Mucosa of stomach (tissue), 1 donor: ENCODE measurements around the gene KDM4B.

Source experiments
- H3K27me3 ChIP-seq: one replicate; pipeline ENCODE4 v1.7.0; 2013; ENCODE audit warnings: mild to moderate bottlenecking, low read length; ENCODE audit not compliant: control insufficient read depth, insufficient read depth
- H3K36me3 ChIP-seq: one replicate; pipeline ENCODE4 v1.7.0; 2013; ENCODE audit warnings: low read length; ENCODE audit not compliant: control insufficient read depth, insufficient read depth
- H3K4me1 ChIP-seq: one replicate; pipeline ENCODE4 v1.7.0; 2013; ENCODE audit warnings: mild to moderate bottlenecking, low read length; ENCODE audit not compliant: control insufficient read depth, insufficient read depth
- H3K4me3 ChIP-seq: one replicate; pipeline ENCODE4 v1.7.0; 2013; ENCODE audit warnings: low read length
- H3K9ac ChIP-seq: one replicate; pipeline ENCODE4 v1.7.0; 2013; ENCODE audit warnings: mild to moderate bottlenecking, low read length, moderate library complexity
- H3K9me3 ChIP-seq: one replicate; pipeline ENCODE4 v1.7.0; 2013; ENCODE audit warnings: mild to moderate bottlenecking, low read length, moderate library complexity; ENCODE audit not compliant: control insufficient read depth
- donor health status: Pancreatic carcinoma.

Gene KDM4B

GRCh38 chr19:5115771-5116202 is 146.9 kb downstream of the KDM4B start:
- no peak overlapping the region for H3K9ac ChIP-seq
- no peaks in the 10 kb centered on the region for H3K36me3 ChIP-seq
- no peaks in the 10 kb centered on the region for H3K4me1 ChIP-seq

GRCh38 chr19:5116292-5116691 is 147.4 kb downstream of the KDM4B start:
- no peaks in the 10 kb centered on the region for H3K36me3 ChIP-seq
- H3K27me3 ChIP-seq = no peaks in the 10 kb centered on the region
- H3K4me3 ChIP-seq = no peak overlapping the region
- H3K9ac ChIP-seq = no peak overlapping the region
- no peaks in the 10 kb centered on the region for H3K4me1 ChIP-seq
- no peaks in the 10 kb centered on the region for H3K9me3 ChIP-seq

More at GRCh38 chr19:5115771-5116202, 146.9 kb downstream of the KDM4B start:
- H3K4me3 ChIP-seq = no peak overlapping the region
- no peaks in the 10 kb centered on the region for H3K27me3 ChIP-seq
- H3K9me3 ChIP-seq = no peaks in the 10 kb centered on the region

- Histone ChIP-seq H3K27me3 (no peaks in the 10 kb centered on the region), H3K9me3 (no peaks in the 10 kb centered on the region), H3K36me3 (no peaks in the 10 kb centered on the region), H3K4me3 (no peak overlapping the region), H3K4me1 (no peaks in the 10 kb centered on the region), H3K9ac (no peak overlapping the region)
Observed at GRCh38 chr19:5117421-5117820, 148.5 kb downstream of the KDM4B start.

- Histone ChIP-seq H3K36me3 (no peaks in the 10 kb centered on the region), H3K27me3 (no peaks in the 10 kb centered on the region), H3K9me3 (no peaks in the 10 kb centered on the region), H3K4me1 (no peaks in the 10 kb centered on the region), H3K9ac (no peak overlapping the region), H3K4me3 (no peak overlapping the region)
Observed at GRCh38 chr19:5118026-5118425, 149.1 kb downstream of the KDM4B start.

GRCh38 chr19:5119297-5119998 is 150.5 kb downstream of the KDM4B start:
- Histone ChIP-seq H3K9me3 (no peaks in the 10 kb centered on the region), H3K4me3 (no peak overlapping the region), H3K27me3 (no peaks in the 10 kb centered on the region), H3K9ac (no peak overlapping the region), H3K36me3 (no peaks in the 10 kb centered on the region), H3K4me1 (no peaks in the 10 kb centered on the region)

GRCh38 chr19:5120321-5120720 is 151.4 kb downstream of the KDM4B start:
- Histone ChIP-seq H3K27me3 (no peaks in the 10 kb centered on the region), H3K9ac (no peak overlapping the region), H3K4me3 (no peak overlapping the region), H3K9me3 (no peaks in the 10 kb centered on the region), H3K4me1 (no peaks in the 10 kb centered on the region), H3K36me3 (no peaks in the 10 kb centered on the region)

- Histone ChIP-seq H3K9me3 (no peaks in the 10 kb centered on the region), H3K4me3 (no peak overlapping the region), H3K36me3 (no peaks in the 10 kb centered on the region), H3K4me1 (no peaks in the 10 kb centered on the region), H3K27me3 (no peaks in the 10 kb centered on the region), H3K9ac (no peak overlapping the region)
Observed at GRCh38 chr19:5120833-5121232, 151.9 kb downstream of the KDM4B start.

- H3K36me3 ChIP-seq = no peaks in the 10 kb centered on the region
- H3K4me3 ChIP-seq = no peak overlapping the region
- H3K4me1 ChIP-seq = no peaks in the 10 kb centered on the region
- H3K27me3 ChIP-seq = no peaks in the 10 kb centered on the region
- no peak overlapping the region for H3K9ac ChIP-seq
- no peaks in the 10 kb centered on the region for H3K9me3 ChIP-seq
Observed at GRCh38 chr19:5121266-5122120, 152.6 kb downstream of the KDM4B start.

- Histone ChIP-seq H3K9ac (no peak overlapping the region), H3K4me1 (no peaks in the 10 kb centered on the region), H3K4me3 (no peak overlapping the region), H3K36me3 (no peaks in the 10 kb centered on the region), H3K27me3 (no peaks in the 10 kb centered on the region), H3K9me3 (no peaks in the 10 kb centered on the region)
Observed at GRCh38 chr19:5122121-5122400, 153.1 kb downstream of the KDM4B start.

- Histone ChIP-seq H3K4me3 (no peak overlapping the region), H3K9ac (no peak overlapping the region), H3K27me3 (no peaks in the 10 kb centered on the region), H3K36me3 (no peaks in the 10 kb centered on the region), H3K4me1 (peaks cover 6% of the 10 kb centered on the region), H3K9me3 (no peaks in the 10 kb centered on the region)
Observed at GRCh38 chr19:5122671-5123409, 153.9 kb downstream of the KDM4B start.

- peaks cover 13% of the 10 kb centered on the region for H3K4me1 ChIP-seq
- H3K27me3 ChIP-seq = no peaks in the 10 kb centered on the region
- no peak overlapping the region for H3K9ac ChIP-seq
- no peak overlapping the region for H3K4me3 ChIP-seq
- no peaks in the 10 kb centered on the region for H3K9me3 ChIP-seq
- no peaks in the 10 kb centered on the region for H3K36me3 ChIP-seq
Observed at GRCh38 chr19:5123646-5124045, 154.7 kb downstream of the KDM4B start.
